GM19372 (cell line): Measurements from ENCODE around the gene TRIP13.

Experiments
- ATAC-seq: cut with Tn5 transposase; IDR thresholded peaks from one replicate; pipeline ENCODE4 v1.9.1; 2021; ENCODE audit warnings: mild to moderate bottlenecking, low read depth, moderate library complexity; ENCODE audit not compliant: unreplicated experiment

TRIP13 gene

DNA sequence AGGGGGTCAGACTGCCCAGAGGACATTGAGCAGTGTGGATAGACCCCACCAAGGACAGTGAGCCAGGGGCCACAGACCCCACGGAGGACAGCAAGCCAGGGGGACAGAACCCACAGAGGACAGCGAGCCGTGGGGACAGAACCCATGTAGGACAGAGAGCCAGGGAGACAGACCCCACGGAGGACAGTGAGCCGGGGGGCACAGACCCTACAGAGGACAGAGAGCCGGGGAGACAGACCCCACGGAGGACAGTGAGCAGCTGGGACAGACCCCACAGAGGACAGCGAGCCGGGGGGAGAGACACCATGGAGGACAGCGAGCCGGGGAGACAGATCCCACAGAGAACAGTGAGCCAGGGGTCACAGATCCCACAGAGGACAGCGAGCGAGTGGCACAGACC is 38.5 kb upstream of the TRIP13 start:
- ATAC-seq, result no peak

DNA sequence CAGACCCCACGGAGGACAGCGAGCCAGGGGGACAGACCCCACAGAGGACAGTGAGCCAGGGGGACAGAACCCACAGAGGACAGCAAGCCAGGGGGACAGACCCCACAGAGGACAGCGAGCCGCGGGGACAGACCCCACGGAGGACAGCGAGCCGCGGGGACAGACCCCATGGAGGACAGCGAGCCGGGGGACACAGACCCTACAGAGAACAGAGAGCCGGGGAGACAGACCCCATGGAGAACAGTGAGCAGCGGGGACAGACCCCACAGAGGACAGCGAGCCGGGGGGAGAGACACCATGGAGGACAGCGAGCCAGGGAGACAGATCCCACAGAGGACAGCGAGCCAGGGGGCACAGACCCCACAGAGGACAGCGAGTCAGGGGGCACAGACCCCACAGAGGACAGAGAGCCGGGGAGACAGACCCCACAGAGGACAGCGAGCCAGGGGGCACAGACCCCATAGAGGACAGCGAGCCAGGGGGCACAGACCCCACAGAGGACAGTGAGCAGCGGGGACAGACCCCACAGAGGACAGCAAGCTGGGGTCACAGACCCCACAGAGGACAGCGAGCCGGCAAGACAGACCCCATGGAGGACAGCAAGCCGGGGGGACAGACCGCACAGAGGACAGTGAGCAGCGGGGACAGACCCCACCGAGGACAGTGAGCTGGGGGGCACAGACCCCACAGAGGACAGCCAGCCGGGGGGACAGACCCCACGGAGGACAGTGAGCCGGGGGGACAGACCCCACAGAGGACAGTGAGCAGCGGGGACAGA is 37.5 kb upstream of the TRIP13 start:
- no peak for ATAC-seq

DNA sequence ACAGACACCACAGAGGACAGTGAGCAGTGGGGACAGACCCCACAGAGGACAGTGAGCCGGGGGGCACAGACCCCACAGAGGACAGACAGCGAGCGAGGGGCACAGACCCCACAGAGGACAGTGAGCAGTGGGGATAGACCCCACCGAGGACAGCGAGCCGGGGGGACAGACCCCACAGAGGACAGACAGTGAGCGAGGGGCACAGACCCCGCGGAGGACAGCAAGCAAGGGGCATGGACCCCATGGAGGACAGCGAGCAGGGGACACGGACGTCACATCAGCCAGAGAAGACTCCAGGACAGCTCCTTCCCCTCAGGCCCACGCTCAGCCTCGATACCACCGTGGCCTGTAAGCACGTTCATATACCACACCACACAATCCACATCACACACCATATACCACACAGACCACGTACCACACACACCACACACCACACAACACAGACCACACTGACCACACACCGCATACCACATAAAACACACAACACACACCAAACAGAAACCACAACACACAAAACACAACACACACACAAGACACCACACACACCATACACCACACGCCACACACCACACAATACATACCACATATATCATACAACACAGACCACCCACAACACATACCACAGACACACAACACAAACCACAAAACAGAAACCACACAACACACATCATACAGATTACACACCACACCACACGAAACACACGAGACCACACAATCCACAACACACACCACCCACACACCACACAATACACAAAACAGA is 36.7 kb upstream of the TRIP13 start:
- ATAC-seq, result no peak

DNA sequence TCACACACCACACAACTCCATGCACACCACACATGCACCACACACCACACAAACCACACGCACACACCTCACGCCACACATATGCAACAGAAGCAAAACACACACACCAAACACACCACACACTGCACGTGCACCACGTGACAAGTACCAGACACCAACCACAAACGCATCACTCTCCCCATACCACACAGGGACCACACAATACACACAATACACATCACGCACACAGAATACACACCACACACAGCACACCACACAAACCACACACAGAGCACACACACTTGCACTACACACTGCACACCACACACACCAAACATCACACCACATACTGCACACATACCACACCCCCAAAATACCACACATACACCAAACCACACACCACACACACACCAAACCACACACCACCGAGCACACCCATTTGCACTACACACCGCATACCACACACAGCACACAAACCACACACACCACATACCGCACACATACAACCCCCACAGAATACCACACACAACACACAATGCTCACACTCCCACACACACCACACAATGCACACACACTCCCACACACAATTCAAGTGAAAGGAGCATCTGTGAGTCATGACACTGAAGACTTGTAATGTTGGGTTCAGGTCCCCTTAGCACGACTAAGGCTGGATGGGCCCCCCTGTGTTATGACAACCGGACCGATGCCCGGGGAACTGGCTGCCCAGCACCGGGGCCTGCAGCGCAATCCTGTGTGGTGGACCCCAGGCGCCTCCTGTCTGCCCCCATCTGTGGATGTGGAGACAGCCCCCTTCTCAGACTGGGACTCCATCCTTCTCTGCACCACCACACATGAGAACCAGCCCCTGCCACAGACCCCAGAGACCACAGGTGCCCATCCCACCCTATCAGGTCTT is 35.9 kb upstream of the TRIP13 start:
- no peak for ATAC-seq

DNA sequence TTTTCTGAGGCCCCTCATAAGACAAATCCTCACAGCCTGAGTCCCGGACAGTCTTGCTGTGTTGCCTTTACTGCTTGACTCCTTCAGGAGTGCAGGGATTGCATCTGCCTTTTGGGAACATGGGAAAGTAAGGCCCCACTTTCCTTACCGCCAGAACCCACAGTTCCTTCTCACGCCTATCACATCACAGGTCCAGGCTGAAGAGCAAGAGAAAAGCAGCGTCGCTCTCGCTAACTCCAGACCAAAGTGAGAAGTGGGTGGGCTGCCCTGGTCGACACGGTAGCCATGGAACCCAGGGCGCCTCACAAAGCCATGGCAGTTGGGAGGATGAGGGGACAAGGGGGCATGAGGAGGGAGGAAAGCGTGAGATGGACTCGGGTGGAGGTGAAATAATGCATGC is 34.0 kb upstream of the TRIP13 start:
- ATAC-seq, result no peak

DNA sequence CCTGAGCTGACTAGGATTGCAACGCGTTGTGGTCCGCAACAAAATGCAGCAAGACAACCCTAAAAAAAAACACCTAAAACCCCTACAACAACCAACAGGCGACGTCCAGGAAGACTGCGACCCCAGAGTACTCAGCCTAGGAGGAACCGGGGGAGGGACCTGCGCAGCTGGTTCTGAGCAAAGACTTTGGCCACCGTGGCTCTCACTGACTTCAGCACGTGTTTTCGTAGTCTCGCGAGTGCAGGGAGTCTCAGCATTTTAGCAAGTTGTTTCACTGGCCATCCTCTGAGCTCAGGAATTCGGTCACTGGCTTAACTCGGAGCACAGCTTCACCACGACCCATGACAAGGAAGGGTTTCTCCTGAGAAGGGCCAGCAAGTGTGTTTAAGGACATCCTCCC is 33.3 kb upstream of the TRIP13 start:
- ATAC-seq, result no peak

DNA sequence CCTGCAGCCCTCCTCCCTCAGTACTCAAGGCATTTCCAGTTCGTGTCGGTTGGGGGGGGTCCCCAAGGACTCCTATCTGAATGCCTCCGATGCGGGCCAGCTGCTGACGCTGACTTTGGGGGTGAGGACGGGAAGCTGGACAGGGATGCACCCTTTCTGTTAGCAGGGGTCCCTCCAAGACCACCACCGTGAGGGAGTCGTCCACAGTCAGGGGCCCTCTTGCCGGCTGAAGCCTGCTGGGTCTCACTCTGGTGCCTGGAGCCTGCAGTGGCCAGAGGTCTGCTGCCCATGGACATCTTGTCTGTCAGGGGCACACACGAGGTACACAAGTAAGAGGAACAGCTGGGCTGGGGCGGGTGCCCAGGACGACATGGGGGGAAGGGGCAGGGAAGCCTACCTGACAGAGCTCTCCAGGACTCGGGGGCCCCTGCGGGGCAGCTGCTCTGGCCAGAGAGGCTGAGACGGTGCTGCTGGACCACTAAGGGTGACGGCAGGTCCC is 32.8 kb upstream of the TRIP13 start:
- ATAC-seq, result no peak

DNA sequence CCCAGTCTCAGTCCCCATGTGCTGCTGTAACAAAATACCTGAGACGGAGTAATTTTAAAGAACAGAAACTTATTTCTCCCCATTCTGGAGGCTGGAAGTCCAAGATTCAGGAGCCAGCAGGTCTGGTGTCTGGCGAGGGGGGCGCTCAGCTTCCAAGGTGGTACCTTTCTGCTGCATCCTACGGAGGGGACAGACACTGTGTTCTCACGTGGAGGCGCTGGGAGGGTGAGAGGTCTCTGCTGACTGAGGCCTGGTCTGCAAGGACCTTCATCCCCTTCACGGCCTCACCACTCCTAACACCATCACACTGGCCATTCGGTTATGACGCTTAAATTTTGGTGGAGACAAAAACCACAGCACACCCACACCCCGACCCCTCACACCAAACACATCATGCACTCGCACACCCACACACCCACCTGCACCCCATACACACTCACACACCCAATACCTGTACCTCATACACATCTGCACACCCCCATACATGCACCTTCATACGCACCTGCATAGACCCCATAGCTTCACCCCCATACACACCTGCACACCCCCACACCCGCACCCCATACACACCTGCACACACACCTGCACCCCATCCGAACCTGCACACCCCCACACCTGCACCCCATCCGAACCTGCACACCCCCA is 32.1 kb upstream of the TRIP13 start:
- no peak for ATAC-seq

DNA sequence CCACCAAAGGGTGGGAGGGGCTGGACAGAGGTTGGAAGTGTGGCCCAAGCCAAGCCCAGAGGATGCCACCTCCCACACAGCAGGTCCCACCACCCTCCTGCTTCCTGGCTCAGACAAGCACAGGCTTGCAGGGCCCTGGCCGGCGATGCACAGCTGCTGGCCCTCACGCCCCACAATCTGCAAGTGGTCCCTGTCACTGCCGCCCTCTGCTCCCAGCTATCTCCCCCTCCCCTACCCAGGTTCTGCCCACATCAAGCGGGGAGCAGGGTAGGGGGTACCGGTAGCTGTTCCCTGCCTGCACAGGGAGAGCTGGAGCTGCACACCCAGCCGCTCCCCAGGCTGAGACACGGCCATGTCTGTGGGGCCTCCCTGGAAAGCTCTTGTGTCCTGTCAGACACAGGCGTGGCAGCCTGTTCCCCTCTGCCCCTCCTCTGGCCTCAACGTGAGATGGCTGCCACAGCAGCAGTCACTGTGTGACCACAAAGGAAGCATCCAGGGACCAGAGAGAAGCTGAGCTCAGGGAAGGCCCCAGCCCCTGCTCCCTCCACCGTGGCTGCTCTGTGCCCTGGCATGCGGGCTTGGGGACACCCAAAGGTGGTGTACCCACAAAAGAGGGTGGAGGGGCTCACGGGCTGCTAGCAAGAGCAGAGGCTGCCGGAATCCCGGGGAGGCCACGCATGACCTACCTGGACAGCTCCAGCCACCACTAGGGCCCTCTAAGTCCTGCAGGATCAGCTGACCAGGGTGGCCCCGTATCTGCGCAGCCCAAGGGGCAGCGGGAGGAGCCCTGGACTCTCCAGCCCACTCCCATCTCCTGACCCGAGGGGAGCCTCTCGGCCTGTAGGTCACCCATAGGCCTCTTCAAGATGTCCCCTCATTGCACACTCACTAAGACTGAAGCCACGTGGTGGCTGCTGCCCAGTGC is 31.0 kb upstream of the TRIP13 start:
- no peak for ATAC-seq

DNA sequence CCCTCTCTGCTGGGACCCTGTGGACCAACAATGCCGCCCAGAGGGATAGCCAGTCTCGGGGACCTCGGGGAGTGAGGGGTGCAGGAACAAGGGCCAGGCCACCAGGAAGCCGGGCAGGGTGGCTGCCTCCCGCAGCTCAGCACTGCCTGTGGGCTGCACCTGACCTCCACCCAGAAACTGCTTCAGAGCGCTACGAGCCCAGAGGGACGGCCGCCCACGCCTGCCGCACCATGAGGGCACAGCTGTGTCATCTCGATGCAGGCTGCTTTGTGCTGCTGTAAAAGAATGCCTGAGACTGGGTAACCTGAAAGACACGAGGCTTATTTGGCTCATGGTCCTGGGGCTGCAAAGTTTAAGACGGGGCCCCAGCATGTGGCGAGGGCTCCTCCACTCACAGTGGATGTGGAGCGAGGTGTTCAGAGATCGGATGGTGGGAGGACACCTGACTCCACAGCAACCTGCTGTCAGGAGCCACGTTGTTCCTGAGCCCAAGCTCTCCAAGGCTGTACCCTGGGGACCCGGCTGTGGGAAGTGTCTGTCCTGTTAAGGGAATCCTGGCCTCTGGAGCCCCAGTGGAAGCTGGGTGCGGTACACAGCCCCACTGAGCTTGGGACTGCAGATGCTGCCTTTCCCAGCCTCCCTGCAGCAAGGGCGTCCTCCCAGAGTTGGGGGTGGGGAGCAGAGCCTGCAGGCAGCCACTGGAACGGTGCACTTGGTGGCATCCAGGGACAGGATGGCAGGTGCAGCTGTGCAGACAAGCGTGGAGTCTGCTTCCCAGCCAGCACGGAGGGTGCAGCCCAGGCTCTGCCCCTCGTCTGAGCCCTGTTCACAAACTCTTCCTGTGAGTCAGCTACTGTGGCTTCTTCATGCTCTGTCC is 30.1 kb upstream of the TRIP13 start:
- no peak for ATAC-seq

DNA sequence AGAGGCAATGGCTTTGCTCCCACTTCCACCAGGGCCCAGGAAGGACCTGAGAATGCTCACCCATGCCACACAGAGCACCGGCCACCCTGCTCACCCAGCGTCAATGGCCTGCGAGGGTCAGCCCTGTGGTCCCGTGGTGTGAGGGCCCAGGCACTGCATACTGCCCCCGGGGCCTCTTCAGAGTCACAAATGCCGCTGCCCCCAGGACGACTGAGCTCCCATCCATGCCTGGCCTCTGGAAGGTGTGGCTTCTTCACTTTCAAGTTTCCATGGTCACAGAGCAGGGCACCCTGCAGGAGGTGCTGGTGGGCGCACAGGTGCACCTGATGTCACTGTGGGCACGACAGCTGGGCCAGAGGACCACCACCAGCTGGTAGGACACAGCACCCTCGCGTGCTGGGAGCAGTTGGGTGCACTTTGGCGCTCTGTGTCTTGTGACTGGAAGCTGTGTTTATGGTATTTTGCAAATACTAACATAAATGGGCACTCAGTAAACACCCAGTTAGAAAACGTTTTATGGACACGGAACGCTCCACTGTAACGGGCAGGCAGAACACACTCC is 29.4 kb upstream of the TRIP13 start:
- no peak for ATAC-seq

DNA sequence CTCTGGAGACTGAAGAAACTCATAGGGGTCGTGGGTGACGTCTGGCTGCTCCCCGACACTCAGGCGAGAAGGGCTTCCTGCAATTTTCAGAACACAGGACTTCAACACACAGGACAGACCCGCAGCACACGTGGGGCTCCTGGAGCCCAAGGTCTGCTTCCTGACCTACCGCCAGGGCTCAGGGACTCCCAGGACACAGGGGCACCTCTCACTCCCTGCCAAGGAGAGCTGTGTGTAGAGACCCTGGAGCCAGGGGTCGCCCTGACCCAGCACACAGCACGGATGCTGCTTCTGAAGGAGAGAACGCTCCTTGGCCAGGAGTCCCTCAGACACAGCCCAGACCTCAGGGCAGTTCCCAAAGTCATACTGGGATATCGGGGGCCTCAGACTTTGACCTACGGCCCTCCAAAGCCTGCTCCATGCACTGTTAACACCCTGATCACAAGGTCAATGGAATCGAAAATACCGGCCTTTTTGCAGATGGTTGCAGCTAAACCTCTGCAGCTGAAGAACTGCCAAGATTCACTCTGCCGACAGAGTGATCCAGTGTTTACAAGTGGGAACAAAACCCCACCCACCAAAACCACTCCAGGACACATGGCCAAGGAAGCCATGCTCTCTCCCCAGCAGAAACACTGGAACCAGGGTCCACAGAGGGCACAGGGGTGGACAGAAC is 28.1 kb upstream of the TRIP13 start:
- ATAC-seq, result no peak

DNA sequence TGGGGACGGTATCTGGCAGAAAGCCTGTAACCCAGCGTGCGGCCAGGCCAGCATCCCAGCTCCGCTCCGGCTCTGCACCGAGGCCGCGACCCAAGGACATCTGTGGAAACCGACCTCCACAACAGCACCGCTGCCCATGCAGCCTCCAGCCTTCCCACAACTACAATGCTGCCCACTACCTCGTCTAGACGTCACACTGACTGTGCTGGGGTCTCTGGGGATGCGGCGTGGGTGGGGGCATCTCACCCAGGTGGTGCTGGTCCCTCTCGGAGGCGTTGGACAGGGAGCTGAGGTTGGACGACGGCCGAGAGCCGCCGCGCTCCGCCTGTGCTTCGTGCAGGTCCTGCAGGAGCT is 27.5 kb upstream of the TRIP13 start:
- no peak for ATAC-seq

DNA sequence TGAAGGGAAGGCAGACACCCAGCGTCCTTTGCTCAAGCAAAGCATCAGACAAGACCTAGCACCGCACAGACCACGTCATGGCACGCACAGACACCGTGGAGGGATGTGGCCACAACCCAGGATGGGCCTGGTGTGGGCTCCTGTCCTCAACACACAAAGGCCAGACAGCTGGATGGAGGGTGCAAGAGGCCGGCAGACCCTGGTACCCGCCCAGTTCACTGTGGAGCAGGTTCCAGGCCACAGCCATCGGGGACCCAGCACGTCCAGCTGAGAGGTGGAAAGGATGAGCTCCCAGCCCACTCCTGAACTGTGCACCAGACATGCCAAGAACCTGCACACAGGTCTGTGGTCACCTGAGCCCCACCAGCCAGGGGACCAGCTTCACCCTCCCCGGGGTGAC is 26.9 kb upstream of the TRIP13 start:
- ATAC-seq, result no peak

DNA sequence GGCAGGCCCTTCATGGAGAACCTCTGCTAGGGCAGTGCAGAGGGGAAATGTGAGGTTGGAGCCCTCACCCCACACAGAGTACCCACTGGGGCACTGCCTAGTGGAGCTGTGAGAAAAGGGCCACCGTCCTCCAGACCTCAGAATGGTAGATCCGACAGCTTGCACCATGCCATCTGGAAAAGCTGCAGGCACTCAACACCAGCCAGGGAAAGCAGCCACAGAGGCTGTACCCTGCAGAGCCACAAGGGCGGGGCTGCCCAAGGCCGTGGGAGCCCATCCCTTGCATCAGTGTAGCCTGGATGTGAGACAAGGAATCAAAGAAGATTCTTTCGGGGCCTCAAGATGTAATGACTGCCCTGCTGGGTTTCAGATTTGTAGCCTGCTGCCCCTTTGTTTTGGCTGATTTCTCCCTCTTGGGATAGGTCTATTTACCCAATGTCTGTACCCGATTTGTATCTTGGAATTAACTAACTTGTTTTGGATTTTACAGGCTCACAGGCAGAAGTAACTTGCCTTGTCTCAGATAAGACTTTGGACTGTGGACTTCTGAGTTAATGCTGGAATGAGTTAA is 25.3 kb upstream of the TRIP13 start:
- no peak for ATAC-seq

DNA sequence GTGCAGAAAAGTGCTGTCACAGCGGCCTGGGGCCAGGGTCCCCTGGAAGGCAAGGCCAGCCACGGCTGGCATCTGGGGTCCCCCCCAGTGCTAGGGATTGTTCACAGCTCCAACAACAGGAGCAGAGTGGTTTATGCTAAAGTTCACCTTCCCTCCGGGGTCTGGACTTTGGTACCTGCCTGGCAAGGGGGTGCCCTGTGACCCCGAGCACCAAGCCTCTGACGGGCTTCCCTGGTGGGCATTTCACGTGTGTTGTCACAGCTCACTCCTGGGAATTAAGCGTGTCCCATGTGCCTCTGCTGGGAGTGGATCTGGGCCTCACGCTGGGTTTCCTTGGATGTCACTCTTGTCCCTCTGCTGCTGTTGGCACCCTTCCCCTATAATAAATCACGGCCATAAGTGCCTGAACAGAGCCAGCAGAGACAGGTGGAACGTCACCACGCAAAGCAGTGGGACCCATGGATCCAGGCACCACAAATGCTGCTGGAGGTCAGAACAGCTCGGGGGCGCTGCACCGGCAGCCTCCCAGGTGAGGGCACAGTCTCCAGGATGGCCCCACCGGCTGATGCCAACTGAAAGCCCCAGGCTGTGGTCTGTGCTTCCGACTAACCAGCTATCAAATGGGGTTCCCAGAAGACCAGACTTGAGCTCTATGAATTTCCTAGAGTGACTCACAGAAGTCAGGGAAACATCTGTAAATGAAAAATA is 24.1 kb upstream of the TRIP13 start:
- ATAC-seq, result no peak

DNA sequence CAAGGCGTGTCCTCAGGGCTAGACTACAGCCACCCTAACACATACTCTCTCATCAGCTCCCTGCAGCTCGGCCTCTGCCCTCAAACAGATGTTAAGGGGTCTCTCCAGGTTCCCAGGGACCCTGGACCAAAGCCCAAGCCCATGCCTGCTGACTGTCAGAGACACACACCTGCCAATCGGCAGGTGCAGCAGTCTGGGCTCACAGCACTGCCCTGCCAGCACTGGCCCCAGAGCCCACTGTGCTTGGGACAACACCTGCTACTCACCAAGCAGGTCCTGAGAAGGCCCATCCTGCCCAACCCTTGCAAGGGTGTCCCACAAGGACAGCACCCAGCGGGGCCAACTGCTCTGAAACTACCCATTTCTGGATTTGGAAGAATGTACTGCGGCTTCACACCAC is 21.7 kb upstream of the TRIP13 start:
- no peak for ATAC-seq
